GM19240 (cell line): ENCODE results near the gene KRTAP5-5.
A peak's percentile ranks its signal among the peaks of the same experiment; 100 is the strongest.
"Not testable (repeated sequence)": the region's sequence is repeated elsewhere in the genome, so short reads cannot be mapped to it uniquely, and the experiment has no call there.

Experiments
- DNase-seq: peaks from one replicate; pipeline ENCODE4 v3.0.0; 2011; ENCODE audit warnings: low spot score; ENCODE audit not compliant: insufficient read length

The KRTAP5-5 gene

DNA sequence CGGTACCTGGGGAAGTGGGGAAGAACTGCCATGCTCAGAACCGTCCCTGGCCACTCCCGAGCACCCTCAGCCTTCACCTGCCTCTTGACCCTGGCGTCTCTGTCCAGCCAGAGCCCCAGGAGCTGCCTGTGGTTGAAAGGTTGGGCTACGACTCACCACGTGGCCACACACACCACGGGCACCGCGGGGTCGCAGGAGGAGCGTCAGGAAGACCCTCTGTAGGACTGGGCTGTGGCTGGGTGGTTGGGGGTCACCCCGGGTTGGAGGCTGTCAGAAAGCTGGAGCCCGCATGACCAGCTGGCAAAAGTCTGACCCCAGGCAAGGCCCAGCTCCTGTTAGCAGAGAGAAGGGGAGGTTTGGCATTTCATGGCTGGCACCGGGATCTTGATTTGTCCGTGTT is 11.5 kb downstream of the KRTAP5-5 start:
- DNase-seq: no peak

DNA sequence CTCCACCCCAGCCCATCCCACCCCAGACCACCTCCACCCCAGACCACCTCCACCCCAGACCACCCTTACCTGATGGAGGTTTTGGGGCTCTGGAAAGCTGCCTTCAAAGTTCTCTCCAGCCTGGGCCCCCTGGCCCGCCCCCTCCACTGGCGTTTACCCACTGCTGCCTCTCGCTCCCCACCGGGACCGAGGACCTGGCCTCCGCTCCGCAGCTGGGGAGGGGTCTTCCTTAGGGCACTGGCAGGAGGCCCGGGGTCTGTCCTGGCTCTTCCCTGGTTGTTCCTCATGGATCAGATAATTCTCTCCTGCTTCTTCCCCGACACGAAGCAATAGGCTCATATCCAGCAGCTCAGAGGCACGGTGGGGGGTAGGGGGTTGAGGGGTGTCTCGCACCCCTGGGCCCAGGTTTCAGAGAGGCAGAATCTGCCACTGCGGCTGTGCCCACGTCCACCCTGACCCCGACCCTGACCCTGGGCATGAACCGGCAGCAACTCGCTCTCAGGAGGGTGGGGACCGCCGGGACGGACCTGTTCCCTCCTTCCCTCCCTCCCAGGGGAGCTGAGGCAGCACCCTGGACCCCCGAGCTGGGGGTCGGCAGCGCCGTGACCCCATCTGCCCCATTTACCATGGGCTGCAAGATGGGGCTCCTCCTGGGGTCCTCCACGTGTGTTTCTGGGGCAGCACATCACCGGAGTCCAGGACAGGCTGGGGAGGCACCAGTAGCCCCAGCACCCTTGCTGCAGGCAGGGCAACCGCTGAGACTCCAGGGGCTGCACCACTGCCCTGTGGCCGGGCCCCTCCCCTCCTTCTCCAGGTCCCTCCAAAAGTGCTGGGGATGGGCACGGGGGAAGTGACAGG is 12.9 kb downstream of the KRTAP5-5 start:
- DNase-seq: no peak

DNA sequence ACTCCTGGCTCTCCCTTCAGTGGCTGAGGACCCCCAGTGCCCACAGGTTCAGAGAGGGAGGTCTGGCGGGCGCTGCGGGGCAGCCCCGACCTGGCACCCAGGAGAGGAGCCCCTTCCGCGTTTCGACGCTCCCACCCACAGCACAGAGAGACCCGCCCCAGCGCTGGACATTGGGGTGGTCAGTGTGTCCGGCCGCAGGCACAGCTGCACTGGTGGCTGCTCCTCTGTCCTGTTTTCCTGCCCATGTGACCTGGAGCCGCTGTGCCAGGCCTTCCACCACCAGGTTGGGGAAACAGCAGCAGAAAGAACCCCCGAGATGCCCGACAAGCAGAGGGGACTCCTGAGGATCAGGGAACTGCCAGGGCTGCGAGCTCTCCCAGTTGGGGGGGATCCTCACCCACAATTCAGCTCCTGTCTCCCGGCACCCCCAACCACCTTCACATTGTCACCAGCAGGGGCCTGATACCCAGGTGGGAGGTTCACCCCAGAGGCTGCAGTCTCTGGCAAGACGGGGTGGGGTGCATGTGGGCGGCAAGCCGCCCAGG is 13.6 kb downstream of the KRTAP5-5 start:
- DNase-seq: no peak

DNA sequence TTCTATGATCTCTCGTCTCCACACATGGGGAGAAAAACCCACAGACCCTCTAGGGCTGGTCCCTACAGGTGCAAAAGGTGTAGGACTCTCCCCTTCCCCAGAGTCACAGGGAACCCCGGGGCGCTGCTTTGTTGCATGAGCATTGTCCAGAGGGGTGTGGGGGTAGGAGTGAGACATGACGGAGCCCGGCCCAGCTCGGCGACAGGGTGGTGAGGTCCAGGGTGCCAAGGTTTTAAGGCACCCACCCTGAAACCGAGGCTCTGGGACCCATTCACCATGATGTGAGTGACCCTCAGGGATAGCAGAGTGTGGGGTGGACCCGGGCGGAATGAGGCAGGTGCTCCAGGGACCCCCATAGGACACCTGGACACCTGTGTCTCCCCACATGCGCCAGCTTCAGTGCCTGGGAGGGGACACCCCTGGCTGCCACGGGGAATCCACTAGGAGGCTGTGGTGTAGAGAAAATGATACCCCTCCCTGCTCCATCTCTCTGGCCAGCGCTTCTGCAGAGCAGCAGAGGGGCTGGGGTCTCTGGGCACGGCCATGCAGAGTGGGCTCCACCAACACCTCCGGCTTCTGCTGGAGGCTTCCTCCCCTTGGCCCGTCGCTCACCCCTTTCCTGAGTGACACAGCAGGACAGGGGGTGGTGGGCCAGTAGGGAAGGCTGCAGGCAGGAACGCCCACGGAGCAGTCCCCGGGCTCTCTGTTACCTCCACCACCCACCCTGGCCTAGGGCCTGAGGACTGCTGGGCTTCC is 15.2 kb downstream of the KRTAP5-5 start:
- DNase-seq: no peak

DNA sequence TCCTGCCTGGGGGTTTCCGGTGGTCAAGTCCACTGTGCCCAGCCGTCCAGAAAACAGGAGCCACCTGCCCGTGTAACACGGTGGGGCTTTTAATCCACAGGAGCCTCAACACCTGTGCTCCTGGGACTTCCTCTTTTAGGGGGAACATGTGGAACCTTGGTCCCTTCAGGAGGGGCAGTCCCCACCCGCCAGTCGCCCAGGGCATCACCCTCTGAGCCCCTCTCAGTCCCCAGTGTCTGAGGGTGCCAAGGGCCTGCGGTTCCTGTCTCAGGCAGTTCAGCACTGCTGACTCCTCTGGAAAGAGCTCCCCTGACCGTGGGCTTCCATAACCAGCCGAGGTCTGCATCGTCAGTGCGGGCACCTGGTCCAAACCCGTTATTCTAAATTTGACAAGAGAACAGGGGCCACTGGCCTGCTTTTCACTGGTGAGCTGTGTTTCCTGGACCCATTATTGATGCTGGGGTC is 15.8 kb downstream of the KRTAP5-5 start:
- DNase-seq: no peak

DNA sequence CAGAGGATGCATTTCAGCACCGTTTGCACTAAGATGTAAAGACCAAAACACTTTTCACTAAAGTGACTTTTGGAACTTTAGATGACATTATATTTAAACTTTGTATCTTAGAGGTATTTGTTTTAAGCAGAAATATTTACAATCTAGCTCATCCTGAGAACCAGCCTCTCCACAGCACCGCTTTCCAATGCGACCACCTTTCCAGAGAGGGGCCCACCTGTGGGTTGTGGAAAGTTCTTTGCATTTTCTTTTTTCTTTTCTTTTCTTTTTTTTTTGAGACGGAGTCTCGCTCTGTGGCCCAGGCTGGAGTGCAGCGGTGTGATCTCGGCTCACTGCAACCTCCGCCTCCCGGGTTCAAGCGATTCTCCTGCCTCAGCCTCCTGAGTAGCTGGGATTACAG is 17.0 kb downstream of the KRTAP5-5 start:
- DNase-seq: not testable (repeated sequence)

DNA sequence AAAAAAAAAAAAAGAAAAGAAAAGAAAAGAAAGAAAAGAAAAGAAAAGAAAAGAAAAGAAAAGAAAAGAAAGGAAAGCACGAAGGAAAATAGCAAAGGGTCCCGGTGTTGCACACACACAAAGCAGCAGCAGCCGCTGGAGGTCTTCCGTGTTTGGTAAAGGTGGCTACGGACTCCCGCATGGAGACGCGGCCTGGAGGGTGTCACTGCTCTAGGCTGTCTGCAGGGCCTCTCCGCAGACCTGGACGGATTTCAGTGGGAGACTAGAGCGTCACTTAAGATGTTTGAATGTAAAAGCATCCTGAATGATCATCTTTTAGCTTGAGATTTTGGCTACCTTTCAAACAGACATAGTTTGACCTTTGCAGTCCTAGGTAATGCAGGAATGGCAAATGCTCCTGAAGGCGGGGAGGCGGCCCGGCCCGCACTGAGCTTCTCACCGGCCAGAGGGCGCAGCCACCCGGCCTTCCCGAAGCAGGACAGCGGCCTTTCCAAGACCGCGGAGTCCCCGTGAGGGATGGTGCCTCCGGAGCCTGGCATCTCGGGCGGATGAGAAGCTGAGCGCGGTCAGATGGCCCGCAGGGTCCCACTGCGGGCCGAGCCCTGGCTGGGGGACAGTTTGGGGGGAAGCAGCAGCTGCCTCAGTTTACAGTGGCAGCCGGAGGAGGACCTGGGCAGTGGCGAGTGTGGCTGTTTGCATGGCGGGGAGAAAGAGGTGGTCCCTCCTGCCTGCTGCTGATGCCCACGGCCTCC is 18.5 kb downstream of the KRTAP5-5 start:
- no peak for DNase-seq

DNA sequence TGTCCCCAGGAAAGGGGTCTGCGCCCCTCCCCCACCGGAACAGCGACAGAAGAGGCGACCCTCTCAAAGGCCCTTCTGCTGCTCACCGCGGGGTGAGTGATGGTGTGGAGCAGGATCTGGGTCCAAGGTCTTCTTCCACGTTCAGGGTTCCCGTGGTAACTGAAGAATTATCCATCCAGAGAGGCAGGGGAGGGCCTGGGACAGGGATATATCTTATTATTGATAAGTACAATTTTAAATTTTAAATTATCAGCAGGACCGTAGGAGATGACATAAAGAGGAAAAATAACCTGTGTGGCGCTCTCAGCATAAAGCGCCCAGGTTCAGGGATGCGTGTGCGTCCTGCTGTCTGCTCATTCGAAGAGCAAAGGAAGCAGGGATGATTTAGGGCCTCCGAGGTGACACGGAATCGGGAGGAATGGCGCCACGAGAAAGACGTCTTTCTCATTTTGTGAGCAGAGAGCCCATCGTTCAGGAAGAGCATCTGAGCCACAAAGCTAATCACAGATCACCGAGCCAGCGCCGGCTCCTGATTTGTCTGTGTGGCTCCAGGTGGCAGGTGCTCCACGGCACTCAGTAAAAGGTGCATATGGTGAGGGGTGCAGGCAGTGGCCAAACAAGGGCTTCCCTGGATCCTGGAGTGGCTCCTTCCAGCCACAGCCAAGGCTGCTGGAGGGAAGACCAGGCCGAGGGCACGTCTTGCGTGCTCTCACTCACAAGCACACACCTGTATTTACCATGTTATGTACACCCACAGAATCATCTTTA is 19.3 kb downstream of the KRTAP5-5 start:
- no peak for DNase-seq

DNA sequence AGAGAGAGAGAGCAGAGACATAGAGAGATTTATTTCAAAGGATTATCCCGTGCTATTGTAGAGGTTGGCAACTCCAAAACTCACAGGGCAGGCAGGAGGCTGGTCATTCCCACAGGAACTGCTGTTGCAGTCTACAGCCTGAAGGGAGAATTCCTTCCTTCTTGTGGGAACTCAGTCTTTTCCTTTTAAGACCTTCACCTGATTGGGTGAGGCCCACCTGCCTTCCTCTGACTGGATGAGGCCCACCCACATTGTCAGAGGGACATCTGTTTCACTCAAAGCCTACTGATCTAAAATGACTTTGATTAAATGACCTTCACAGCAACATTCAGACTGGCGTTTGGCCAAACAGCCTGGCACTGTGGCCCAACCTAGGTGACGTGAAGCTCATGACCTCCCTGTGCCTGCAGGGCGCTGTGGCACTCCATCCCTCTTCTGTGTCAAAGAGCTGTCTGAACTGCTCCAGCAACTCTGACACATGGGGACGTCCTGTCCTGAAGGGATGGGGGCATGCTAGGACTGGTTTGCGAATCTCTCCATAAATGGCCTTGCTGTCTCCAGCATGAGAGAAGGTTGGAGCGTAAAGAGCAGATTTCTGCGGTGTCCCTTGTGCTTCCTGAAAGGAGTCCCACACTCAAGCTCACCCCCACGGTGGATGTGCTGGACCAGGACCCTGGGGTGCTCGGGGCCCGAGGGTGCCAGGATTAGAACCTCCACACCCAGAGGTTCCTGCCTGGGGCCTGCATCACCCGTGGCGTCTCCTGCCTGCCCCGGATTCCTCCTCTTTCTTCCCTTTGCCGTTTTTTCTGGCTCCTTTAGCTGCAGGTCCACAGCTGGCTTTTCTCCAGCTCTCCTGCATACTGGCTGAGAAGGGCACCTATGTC is 20.7 kb downstream of the KRTAP5-5 start:
- no peak for DNase-seq

DNA sequence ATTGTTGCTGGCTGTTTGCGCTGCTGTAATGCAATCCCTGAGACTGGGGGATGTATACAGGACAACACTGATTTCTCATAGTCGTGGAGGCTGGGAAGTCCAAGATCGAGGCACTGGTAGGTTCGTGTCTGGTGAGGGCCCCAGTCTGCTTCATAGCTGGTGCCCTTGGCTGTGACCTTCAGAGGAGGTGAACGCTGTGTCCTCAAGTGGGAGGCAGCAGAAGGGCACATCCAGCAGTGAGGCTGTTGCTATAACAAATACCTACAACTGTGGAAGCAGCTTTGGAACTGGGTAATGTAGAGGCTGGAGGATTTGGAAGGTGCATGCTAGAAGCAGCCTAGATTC is 21.3 kb downstream of the KRTAP5-5 start:
- no peak for DNase-seq

DNA sequence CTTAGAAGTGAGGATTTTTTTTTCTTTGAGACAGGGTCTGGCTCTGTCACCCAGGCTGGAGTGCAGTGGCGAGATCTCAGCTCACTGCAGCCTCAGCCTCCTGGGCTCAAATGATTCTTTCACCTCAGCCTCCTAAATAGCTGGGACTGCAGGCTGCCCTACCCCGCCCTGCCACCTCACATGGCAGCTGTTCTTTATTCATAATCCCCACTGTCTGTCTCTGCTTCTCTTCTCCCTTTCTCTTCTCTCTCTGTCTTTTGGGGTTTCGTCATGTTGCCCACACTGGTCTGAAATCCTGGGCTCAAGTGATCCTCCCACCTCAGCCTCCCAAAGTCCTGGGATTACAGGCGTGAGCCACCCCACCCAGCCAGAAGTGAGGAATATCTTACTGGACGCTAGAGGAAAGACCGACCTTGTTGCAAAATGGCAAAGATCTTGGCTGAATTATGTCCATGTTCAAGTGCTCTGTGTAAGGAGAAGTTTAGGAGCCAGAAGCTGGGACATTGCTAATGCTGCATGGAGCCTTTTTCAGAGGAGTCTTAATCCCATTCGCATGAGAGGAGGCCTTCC is 21.9 kb downstream of the KRTAP5-5 start:
- DNase-seq: no peak

DNA sequence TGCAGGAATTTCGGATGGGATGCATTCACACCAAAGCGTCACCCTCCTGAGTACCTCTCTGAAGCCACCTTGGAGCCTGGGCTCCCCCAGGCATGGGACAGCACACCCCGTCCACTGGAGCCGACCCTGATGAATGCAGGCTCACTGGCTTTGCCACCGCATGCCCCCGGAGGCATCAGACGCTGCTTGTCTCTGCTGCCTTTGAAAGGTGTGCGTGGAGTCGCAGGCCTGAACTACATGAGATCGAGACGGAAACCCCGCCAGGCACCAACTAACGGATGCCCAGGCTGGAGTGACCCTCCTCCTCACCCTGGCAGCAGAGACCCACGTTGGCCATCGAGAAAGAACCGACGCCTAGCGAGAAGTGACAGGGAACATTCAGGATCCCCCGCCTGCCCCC is 22.5 kb downstream of the KRTAP5-5 start:
- no peak for DNase-seq

DNA sequence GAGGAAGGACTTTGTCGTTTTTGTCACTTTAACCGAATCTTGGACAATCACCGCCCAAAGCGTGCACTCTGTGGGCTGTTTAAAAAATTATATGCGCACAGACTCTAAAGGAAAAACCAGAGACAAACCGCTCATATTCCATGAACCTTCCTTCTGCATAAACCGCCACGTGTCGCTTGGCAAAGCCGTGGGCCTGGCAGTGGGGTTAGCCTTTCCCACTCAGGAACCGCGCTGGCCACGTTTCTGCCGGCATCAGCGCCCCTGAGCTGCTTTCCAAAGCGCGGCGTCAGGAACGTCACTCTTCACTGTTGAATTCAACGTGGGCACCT is 22.8 kb downstream of the KRTAP5-5 start:
- no peak for DNase-seq

DNA sequence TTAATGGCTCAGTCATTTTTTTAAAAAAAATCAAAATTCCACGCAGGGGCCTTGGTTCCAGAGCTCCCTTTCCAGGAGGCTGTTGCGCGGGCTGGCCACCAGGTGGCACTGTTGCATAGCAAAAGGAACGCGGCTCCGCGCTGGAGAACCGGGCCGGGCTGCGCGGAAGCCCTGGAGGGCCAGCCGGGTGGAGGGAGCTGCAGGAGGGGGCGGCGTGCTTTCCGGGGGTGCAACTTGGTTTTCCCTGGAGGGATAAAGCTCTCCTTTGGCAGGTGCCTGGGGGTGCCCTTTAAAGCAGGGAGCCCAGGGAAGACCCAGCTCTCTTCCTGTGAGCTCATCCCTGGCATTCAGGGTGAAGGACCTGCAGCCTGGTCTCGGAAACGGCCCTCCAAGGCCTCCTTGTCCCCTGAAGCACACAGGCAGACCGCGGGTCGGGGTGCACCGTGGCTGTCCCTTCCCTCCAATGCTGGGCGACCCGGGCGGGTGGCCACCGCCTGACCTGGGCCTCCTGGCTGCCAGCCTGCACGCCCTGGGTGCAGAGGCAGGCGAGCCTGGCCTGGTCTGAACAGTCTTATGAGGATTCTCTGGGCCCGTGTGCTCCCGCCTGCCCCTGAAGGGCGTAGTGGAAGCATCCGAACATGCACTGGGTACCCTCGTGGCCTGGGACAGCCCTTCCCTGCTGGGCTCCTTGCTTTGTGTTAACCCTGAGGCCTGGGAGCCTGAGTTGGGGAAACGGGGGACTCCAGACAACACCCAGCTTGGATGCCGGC is 23.4 kb downstream of the KRTAP5-5 start:
- peak; percentile 79 for DNase-seq

DNA sequence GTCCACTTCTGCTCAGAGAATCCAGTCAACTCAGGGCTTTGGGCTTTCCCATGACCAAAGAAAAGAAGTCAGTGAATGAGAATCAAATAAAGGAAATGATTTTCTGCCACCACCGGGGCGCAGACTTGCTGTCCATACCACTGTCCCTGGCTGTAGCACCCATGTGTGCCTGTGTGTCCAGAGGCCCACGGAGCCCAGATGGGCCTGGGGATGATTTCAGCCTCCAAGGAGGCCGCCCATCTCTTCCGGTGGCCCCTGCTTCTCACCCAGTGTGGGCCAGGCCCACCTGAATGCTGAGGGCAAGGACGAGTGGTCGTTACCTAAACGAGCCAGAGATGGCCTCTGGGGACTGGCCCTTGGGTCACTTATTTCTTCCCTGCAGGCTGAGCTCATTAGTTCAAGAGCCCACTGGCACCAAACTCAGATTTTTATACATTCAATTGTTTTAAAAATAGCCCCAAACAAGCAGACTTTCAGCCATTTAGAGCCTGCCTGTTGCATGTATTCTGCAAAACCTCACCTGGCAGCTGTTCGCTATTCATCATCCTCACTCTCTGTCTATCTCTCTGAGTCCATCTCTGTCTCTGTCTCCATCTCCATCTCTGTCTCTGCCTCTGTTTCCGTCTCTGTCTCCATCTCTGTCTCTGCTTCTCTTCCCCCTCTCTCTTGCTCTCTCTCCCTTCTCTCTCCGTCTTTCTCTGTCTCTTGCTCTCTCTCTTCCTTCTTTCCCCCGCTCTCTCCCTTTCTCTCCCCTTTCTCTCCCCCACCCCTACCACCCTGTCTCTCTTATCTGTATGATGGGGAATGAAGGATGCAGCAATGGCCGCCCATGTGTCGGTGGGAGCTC is 24.2 kb downstream of the KRTAP5-5 start:
- DNase-seq: no peak

DNA sequence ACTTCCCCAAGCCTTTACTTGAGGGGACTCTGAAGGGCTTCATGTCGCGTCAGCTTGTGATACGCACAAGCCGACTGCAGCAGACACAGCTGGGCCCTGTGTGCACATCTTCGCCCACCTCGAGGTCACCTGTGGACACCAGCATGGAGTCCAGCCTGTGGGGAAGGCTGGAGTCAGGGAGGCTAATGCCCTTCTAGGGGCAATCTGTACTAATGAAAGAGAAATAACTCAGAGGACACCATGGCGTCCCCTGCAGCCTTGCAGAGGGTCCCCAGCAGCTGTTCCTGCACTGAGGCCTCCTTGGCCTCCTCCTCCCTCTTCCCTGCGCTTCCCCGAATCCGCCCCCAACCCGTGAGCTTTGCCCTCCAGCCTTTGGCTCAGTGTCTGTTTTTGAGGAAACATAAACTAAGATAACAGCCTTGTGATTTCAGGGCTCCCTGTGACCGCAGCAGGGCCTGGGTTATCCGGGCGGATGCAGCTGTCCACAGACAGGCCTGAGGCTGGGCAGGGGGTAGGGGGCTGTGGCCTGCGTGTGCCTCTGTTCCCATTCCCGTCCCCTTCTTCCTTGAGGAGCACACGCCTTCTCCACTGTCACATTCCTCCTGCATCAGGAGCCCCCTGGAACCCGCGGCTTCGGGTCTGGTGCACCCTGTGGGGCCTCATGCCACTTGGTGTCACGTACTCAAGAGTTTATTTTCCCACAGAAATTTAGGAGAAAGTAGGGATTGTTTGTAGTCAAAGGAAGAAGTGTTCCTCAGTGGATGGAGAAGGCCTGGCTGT is 25.0 kb downstream of the KRTAP5-5 start:
- DNase-seq: no peak
